Stromal cell of bone marrow (primary cell): Measurements from ENCODE around the gene EMILIN2.

Experiments used
- DNase-seq: peaks from one replicate; pipeline ENCODE4 v3.0.0-alpha.2; 2012; ENCODE audit warnings: low read depth

Gene EMILIN2

GRCh38 chr18:2900684-2901422, 54.0 kb downstream of the EMILIN2 start:
- DNase-seq: no peak

- peak; percentile 13 for DNase-seq
These were observed 54.7 kb downstream of the EMILIN2 start for GRCh38 chr18:2901423-2901985.

GRCh38 chr18:2902327-2902726, 55.5 kb downstream of the EMILIN2 start:
- DNase-seq: no peak

GRCh38 chr18:2903006-2903405, 56.2 kb downstream of the EMILIN2 start:
- DNase-seq: peak; percentile 69

- DNase-seq: no peak
These were observed 59.3 kb downstream of the EMILIN2 start for GRCh38 chr18:2905854-2906703.

GRCh38 chr18:2906704-2907549, 60.1 kb downstream of the EMILIN2 start:
- DNase-seq: no peak

- no peak for DNase-seq
These were observed 60.8 kb downstream of the EMILIN2 start for GRCh38 chr18:2907550-2908135.

GRCh38 chr18:2908166-2908945, 61.5 kb downstream of the EMILIN2 start:
- no peak for DNase-seq

GRCh38 chr18:2908946-2909335, 62.1 kb downstream of the EMILIN2 start:
- DNase-seq: no peak

GRCh38 chr18:2909431-2910140, 62.8 kb downstream of the EMILIN2 start:
- DNase-seq: no peak

GRCh38 chr18:2910261-2910660, 63.5 kb downstream of the EMILIN2 start:
- no peak for DNase-seq

GRCh38 chr18:2910751-2911425, 64.1 kb downstream of the EMILIN2 start:
- DNase-seq: no peak

GRCh38 chr18:2911533-2911932, 64.7 kb downstream of the EMILIN2 start:
- no peak for DNase-seq

GRCh38 chr18:2912357-2913299, 65.8 kb downstream of the EMILIN2 start:
- DNase-seq: no peak

GRCh38 chr18:2913398-2914005, 66.7 kb downstream of the EMILIN2 start:
- no peak for DNase-seq

- no peak for DNase-seq
These were observed 67.5 kb downstream of the EMILIN2 start for GRCh38 chr18:2914185-2914880.

- peak; percentile 18 for DNase-seq
These were observed 68.1 kb downstream of the EMILIN2 start for GRCh38 chr18:2914881-2915240.
